GM12875 (cell line): ENCODE data around the gene CGB1.
"Not testable (repeated sequence)": the region's sequence is repeated elsewhere in the genome, so short reads cannot be mapped to it uniquely, and the experiment has no call there.

Experiments used
- H3K4me3 ChIP-seq: one replicate; pipeline ENCODE4 v1.5.1; 2011; ENCODE audit warnings: low read depth, low read length, control low read depth
- TF ChIP-seq, protein P1 (sequence below): IDR thresholded peaks from 2 replicates; pipeline ENCODE4 v1.5.1; 2011; ENCODE audit warnings: low read depth, mild to moderate bottlenecking, control low read depth, inconsistent platforms, low read length, moderate library complexity, borderline replicate concordance; ENCODE audit not compliant: insufficient read depth

CGB1 gene

DNA sequence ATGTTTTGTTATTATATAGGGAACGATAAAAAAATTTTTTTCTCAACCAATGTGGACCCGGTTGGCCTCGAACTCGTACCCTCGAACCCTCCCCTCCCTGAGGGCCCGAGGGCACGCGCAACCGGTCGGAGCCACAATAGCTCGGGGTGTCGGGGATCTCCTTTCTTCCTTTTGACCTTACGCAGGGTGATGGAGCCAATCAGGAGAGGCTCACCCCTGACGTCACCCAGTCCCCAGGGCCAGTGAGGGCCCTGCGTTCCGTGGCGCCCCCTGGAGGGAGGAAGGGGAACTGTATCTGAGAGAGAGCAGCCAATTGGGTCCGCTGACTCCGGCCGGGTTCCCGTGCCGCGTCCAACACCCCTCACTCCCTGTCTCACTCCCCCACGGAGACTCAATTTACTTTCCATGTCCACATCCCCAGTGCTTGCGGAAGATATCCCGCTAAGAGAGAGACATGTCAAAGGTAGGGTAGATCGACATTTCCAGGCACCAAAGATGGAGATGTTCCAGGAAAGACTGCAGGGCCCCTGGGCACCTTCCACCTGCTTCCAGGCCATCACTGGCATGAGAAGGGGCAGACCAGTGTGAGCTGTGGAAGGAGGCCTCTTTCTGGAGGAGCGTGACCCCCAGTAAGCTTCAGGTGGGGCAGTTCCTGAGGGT, 4.9 kb downstream of the CGB1 start, which contains the start of gene CGB2:
CGB2 (plus strand) TSS at position 249 of the 660 bp plus-strand sequence; CDS start at position 455, 206 bp downstream.
- TF ChIP-seq, protein P1, sequence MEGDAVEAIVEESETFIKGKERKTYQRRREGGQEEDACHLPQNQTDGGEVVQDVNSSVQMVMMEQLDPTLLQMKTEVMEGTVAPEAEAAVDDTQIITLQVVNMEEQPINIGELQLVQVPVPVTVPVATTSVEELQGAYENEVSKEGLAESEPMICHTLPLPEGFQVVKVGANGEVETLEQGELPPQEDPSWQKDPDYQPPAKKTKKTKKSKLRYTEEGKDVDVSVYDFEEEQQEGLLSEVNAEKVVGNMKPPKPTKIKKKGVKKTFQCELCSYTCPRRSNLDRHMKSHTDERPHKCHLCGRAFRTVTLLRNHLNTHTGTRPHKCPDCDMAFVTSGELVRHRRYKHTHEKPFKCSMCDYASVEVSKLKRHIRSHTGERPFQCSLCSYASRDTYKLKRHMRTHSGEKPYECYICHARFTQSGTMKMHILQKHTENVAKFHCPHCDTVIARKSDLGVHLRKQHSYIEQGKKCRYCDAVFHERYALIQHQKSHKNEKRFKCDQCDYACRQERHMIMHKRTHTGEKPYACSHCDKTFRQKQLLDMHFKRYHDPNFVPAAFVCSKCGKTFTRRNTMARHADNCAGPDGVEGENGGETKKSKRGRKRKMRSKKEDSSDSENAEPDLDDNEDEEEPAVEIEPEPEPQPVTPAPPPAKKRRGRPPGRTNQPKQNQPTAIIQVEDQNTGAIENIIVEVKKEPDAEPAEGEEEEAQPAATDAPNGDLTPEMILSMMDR = peak; percentile 34; the same call in 1 of the 2 replicates
- H3K4me3 ChIP-seq = not testable (repeated sequence)

DNA sequence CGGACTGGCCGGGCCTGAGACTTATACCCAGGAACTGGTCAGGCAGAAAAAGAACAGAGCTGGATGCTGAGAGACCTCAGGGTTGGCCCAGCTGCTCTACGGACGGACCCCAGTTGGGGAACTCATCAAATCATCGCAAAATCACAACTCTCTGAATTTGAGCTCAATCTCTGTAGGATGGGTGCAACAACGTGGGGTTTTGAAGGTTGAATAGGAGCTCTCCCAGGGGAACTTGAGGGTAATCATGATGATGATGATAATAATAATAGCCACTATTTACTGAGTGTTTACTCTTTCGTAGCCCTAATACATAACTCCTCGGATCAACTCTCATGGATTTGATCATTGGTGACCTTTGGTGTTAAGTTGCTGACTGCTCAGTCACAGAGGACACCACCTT, 6.4 kb downstream of the CGB1 start:
- not testable (repeated sequence) for H3K4me3 ChIP-seq

DNA sequence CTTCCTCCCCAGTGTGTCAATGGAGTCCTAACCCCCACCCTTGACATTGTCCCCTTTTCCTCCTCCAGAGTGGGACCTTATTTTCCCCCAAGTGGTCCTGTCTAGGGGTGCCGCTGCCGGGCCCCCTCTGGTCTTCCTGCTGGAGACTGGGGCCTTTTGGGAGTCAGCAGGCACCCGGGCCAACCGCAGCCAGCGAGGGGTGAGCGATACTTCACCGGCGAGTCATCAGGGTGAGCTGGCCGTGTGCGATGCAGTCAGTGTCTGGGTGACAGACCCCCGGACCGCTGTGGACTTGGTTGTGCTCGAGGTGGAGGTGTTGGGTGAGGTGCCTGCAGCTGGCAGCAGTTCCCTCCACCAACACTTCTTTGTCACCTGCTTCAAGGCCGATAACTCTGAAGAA, 6.9 kb downstream of the CGB1 start:
- H3K4me3 ChIP-seq = not testable (repeated sequence)

GRCh38 chr19:49028686-49029085, 8.0 kb downstream of the CGB1 start:
- not testable (repeated sequence) for H3K4me3 ChIP-seq

DNA sequence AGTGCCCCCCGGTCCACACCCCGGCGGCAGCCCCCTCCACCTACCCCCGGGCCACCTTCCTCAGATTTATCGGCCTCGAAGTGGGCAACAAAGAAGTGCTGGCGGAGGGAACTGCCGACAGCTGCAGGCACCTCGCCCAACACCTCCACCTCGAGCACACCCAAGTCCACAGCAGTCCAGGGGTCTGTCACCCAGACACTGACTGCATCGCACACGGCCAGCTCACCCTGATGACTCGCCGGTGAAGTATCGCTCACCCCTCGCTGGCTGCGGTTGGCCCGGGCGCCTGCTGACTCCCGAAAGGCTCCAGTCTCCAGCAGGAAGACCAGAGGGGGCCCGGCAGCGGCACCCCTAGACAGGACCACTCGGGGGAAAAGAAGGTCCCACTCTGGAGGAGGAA, 11.1 kb downstream of the CGB1 start:
- H3K4me3 ChIP-seq = not testable (repeated sequence)

- H3K4me3 ChIP-seq = not testable (repeated sequence)
Observed at GRCh38 chr19:49025088-49025487, 11.6 kb downstream of the CGB1 start.

GRCh38 chr19:49024233-49024632, 12.5 kb downstream of the CGB1 start, which contains the start of gene CGB3:
Gene CGB3 (minus strand): TSS chr19:49024333. CDS start chr19:49023971, 362 bp downstream.
- H3K4me3 ChIP-seq = not testable (repeated sequence)

GRCh38 chr19:49022116-49022515, 14.6 kb downstream of the CGB1 start:
- TF ChIP-seq, protein P1 = no peak
- no peak overlapping the region for H3K4me3 ChIP-seq

DNA sequence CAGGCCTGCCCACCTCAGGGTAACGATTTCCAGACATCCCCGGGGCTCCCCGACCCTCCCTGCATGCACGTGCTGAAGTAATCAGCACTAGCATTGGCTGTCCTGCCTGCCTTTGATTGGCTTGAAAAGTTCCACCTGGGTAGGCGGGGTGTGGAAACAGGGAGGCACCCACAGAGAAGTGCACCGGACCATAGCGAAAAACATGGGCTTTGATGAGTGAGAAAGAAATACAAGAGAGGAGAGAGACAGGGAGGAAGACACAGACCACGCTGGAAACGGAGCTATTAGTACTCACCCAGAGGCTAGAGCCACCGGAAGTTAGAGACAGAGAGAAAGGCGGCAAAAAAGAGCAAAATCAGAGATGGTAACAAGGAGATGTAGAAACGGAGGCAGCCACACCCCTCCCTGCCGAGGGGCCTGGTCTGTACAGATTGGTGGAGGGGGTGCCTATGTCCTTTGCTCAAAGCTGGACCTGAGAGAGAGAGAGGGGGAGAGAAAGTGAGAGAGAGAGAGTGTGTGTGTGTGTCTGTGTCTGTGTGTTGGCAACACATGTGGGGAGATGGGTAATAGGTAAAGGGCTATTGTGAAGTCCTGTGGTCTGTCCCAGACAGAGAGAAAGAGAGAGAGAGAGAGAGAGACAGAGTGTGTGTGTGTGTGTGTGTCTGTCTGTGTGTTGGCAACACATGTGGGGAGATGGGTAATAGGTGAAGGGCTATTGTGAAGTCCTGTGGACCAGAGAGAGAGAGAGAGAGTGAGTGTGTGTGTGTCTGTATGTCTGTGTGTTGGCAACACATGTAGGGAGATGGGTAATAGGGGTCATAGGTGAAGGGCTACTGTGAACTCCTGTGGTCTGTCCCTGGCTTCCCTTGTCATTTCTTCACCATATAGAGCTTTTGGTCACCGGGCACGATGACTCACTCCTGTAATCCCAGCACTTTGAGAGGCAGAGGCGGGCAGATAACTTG, 15.5 kb downstream of the CGB1 start:
- TF ChIP-seq, protein P1 = no peak
- H3K4me3 ChIP-seq = no peak overlapping the region

DNA sequence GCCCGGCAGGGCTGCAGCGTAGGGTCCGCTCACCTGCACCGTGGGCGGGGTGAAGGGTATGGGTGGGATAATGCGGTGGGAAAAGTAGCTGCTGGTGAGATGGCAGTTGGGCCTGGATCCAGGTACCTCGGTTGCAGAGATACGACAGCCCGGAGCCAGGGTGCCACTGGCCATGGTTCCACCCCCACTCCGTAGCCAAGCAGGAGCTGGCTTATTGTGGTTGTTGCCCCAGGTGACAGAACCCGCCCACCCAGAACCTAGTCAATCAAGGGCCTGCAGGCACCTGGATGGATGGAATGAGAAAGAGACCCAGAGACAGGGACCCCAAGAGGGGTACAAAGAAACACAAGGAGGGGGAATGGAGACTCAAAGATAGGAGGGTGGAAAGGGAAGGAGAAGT, 16.4 kb downstream of the CGB1 start:
- no peak overlapping the region for H3K4me3 ChIP-seq
- TF ChIP-seq, protein P1 = no peak
